ENCODE results near the gene ARHGAP19. TPM values are rescaled to one million over a fixed set of nuclear protein-coding genes. Genes with fewer than 3 reads are reported as not detected.
"Not testable (repeated sequence)": the region's sequence is repeated elsewhere in the genome, so short reads cannot be mapped to it uniquely, and the experiment has no call there.

Gene ARHGAP19
- polyA plus RNA-seq, 1 donor: 10.5 TPM

- DNase-seq (ENCODE audit: low read depth): no peak
These were observed 28.8 kb upstream of the ARHGAP19 start for GRCh38 chr10:97321032-97321803.

- no peak for DNase-seq (ENCODE audit: low read depth)
These were observed 28.1 kb upstream of the ARHGAP19 start for GRCh38 chr10:97320480-97321031.

GRCh38 chr10:97319671-97320479 is 27.4 kb upstream of the ARHGAP19 start:
- DNase-seq (ENCODE audit: low read depth): no peak

- peak; percentile 43 for DNase-seq (ENCODE audit: low read depth)
These were observed 26.6 kb upstream of the ARHGAP19 start, which contains the start of gene FRAT1 for GRCh38 chr10:97318772-97319651. FRAT1 (plus strand) TSS chr10:97319271; CDS start chr10:97319454, 183 bp downstream.

- DNase-seq (ENCODE audit: low read depth): no peak
These were observed 22.2 kb upstream of the ARHGAP19 start for GRCh38 chr10:97314671-97315070.

GRCh38 chr10:97312897-97313296 is 20.5 kb upstream of the ARHGAP19 start:
- DNase-seq (ENCODE audit: low read depth): no peak

GRCh38 chr10:97311111-97311626 is 18.7 kb upstream of the ARHGAP19 start:
- DNase-seq (ENCODE audit: low read depth): no peak

GRCh38 chr10:97307866-97308780 is 15.7 kb upstream of the ARHGAP19 start:
- DNase-seq (ENCODE audit: low read depth): no peak

- no peak for DNase-seq (ENCODE audit: low read depth)
These were observed 15.0 kb upstream of the ARHGAP19 start for GRCh38 chr10:97307441-97307840.

- DNase-seq (ENCODE audit: low read depth): no peak
These were observed 9.8 kb upstream of the ARHGAP19 start for GRCh38 chr10:97302088-97302791.

- no peak for DNase-seq (ENCODE audit: low read depth)
These were observed 8.5 kb upstream of the ARHGAP19 start for GRCh38 chr10:97300980-97301379.

- DNase-seq (ENCODE audit: low read depth): no peak
These were observed 5.8 kb upstream of the ARHGAP19 start for GRCh38 chr10:97298223-97298571.

GRCh38 chr10:97297556-97298222 is 5.3 kb upstream of the ARHGAP19 start:
- no peak for DNase-seq (ENCODE audit: low read depth)

- no peak for DNase-seq (ENCODE audit: low read depth)
These were observed 393 bp upstream of the ARHGAP19 start for GRCh38 chr10:97292862-97293198.

- DNase-seq (ENCODE audit: low read depth): no peak
These were observed 910 bp downstream of the ARHGAP19 start for GRCh38 chr10:97291357-97292096.

GRCh38 chr10:97290576-97291356 is 1.7 kb downstream of the ARHGAP19 start:
- not testable (repeated sequence) for DNase-seq (ENCODE audit: low read depth)

- DNase-seq (ENCODE audit: low read depth): not testable (repeated sequence)
These were observed 2.4 kb downstream of the ARHGAP19 start for GRCh38 chr10:97290076-97290475.

- DNase-seq (ENCODE audit: low read depth): no peak
These were observed 11.7 kb downstream of the ARHGAP19 start for GRCh38 chr10:97280783-97281182.

All from forelimb muscle (tissue), 1 donor.